ES-I3 (cell line): Measurements from ENCODE around the gene CASP12.

Experiments
- H3K36me3 ChIP-seq: 2 replicates; pipeline ENCODE4 v1.6.1; 2013; ENCODE audit warnings: mild to moderate bottlenecking, low read length, control low read depth, moderate library complexity; ENCODE audit not compliant: insufficient read depth
- H3K4me1 ChIP-seq: 2 replicates; pipeline ENCODE4 v1.6.1; 2013; ENCODE audit warnings: mild to moderate bottlenecking, control low read depth, low read length; ENCODE audit not compliant: insufficient read depth
- H3K9ac ChIP-seq: 2 replicates; pipeline ENCODE4 v1.6.1; 2013; ENCODE audit warnings: low read depth, mild to moderate bottlenecking, low read length, moderate library complexity
- H3K9me3 ChIP-seq: 2 replicates; pipeline ENCODE4 v1.6.1; 2013; ENCODE audit warnings: mild to moderate bottlenecking, low read length, moderate library complexity; ENCODE audit not compliant: control insufficient read depth, insufficient read depth

CASP12 gene

DNA sequence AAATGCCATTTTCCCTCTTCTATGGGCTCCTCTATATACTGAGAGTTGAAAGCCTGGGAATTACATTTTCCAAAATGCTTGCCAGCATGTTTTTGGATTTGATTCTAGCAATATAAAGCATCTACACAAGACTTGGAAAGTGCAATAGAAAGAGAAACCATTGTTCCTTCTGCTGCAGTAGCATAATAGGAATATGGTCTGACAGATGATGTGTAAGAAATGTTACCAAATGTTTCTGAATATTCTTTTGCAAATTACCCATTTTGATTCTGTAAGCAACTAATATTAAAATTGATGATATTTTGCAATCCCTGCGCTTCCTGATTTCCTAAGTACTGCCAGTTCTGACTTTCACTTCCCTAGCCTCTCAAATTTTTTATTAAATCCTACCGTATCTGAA, 61.6 kb downstream of the CASP12 start:
- Histone ChIP-seq H3K36me3 (no peaks in the 10 kb centered on the region), H3K9me3 (peaks cover 3% of the 10 kb centered on the region), H3K4me1 (no peaks in the 10 kb centered on the region), H3K9ac (no peak overlapping the region)
